SK-N-SH treated with all-trans-retinoic acid at 6 μM for 48 hours (cell line): ENCODE measurements around the gene KRT86.

Source experiments
- ATAC-seq: fragments of 200-7000 bp; cut with Tn5 transposase; 3 replicates; pipeline ENCODE4 v1.9.1; 2020; ENCODE audit warnings: mild to moderate bottlenecking, moderate library complexity
- ARNTL ChIP-seq: fragments of 450-650 bp; formaldehyde crosslinking; IDR thresholded peaks from 2 replicates; pipeline ENCODE4 v1.5.0; 2020; ENCODE audit warnings: low read depth, mild to moderate bottlenecking, moderate library complexity, borderline replicate concordance
- BACH2 ChIP-seq: fragments of 250-450 bp; sonication (Bioruptor Pico); IDR thresholded peaks from 2 replicates; pipeline ENCODE4 v1.9.0; 2021; ENCODE audit warnings: mild to moderate bottlenecking, borderline replicate concordance
- CREB5 ChIP-seq: fragments of 250-450 bp; sonication (Bioruptor Pico); IDR thresholded peaks from 2 replicates; pipeline ENCODE4 v1.5.1; 2020; ENCODE audit warnings: low read depth, mild to moderate bottlenecking, moderate library complexity
- CSDC2 ChIP-seq: fragments of 250-450 bp; sonication (Bioruptor Pico); IDR thresholded peaks from 2 replicates; pipeline ENCODE4 v1.5.0; 2020; ENCODE audit warnings: mild to moderate bottlenecking, moderate library complexity
- CSRNP3 ChIP-seq: fragments of 250-450 bp; sonication (Bioruptor Pico); IDR thresholded peaks from 2 replicates; pipeline ENCODE4 v1.5.1; 2021; ENCODE audit warnings: mild to moderate bottlenecking, moderate library complexity
- GLIS3 ChIP-seq: fragments of 250-450 bp; sonication (Bioruptor Pico); IDR thresholded peaks from 2 replicates; pipeline ENCODE4 v1.5.0; 2020; ENCODE audit warnings: mild to moderate bottlenecking, moderate library complexity
- ISL1 ChIP-seq: fragments of 250-450 bp; sonication (Bioruptor Pico); IDR thresholded peaks from 2 replicates; pipeline ENCODE4 v2.1.2; 2022; ENCODE audit warnings: mild to moderate bottlenecking, moderate library complexity
- OSR1 ChIP-seq: fragments of 250-450 bp; sonication (Bioruptor Pico); IDR thresholded peaks from 2 replicates; pipeline ENCODE4 v1.8.0; 2022; ENCODE audit warnings: moderate library complexity, mild to moderate bottlenecking, inconsistent platforms
- PATZ1 ChIP-seq: fragments of 250-450 bp; sonication (Bioruptor Pico); IDR thresholded peaks from 2 replicates; pipeline ENCODE4 v1.8.0; 2020; ENCODE audit warnings: mild to moderate bottlenecking, moderate library complexity, borderline replicate concordance
- PPARA ChIP-seq: fragments of 250-450 bp; sonication (Bioruptor Pico); IDR thresholded peaks from 2 replicates; pipeline ENCODE4 v1.5.0; 2020; ENCODE audit warnings: mild to moderate bottlenecking, borderline replicate concordance
- SNAI2 ChIP-seq: fragments of 250-450 bp; sonication (Bioruptor Pico); IDR thresholded peaks from 2 replicates; pipeline ENCODE4 v1.5.0; 2020; ENCODE audit warnings: mild to moderate bottlenecking, moderate library complexity
- TCF4 ChIP-seq: fragments of 250-450 bp; sonication (Bioruptor Pico); IDR thresholded peaks from 2 replicates; pipeline ENCODE4 v1.8.0; 2021; ENCODE audit warnings: mild to moderate bottlenecking, moderate library complexity, borderline replicate concordance
- TSHZ2 ChIP-seq: fragments of 250-450 bp; sonication (Bioruptor Pico); IDR thresholded peaks from 2 replicates; pipeline ENCODE4 v1.5.0; 2020; ENCODE audit warnings: mild to moderate bottlenecking, moderate library complexity
- ZC3H10 ChIP-seq: fragments of 250-450 bp; sonication (Bioruptor Pico); IDR thresholded peaks from 2 replicates; pipeline ENCODE4 v1.5.1; 2021; ENCODE audit warnings: mild to moderate bottlenecking, moderate library complexity
- ZFP3 ChIP-seq: fragments of 250-450 bp; sonication (Bioruptor Pico); IDR thresholded peaks from 2 replicates; pipeline ENCODE4 v1.5.0; 2020; ENCODE audit warnings: mild to moderate bottlenecking, moderate library complexity
- ZFP30 ChIP-seq: fragments of 450-650 bp; formaldehyde crosslinking; IDR thresholded peaks from 2 replicates; pipeline ENCODE4 v1.5.0; 2022; ENCODE audit warnings: mild to moderate bottlenecking, moderate library complexity
- ZNF565 ChIP-seq: fragments of 450-650 bp; formaldehyde crosslinking; conservative IDR thresholded peaks from 2 replicates; pipeline ENCODE4 v1.5.0; 2020; ENCODE audit warnings: low read depth, mild to moderate bottlenecking, moderate library complexity
- ZNF8 ChIP-seq: fragments of 450-650 bp; formaldehyde crosslinking; IDR thresholded peaks from 2 replicates; pipeline ENCODE4 v1.5.0; 2020; ENCODE audit warnings: mild to moderate bottlenecking, moderate library complexity

KRT86 gene

GRCh38 chr12:52355176-52355575, 80.7 kb downstream of the KRT86 start (continued):
- TF ChIP-seq CSRNP3 (CRISPR knock-in tag) (no peak), ZNF565 (CRISPR knock-in tag) (no peak), ZNF8 (CRISPR knock-in tag) (no peak), TCF4 (CRISPR knock-in tag) (no peak), ISL1 (no peak), OSR1 (CRISPR knock-in tag) (no peak), PPARA (no peak), ZC3H10 (no peak), CREB5 (CRISPR knock-in tag) (no peak)

- no peak for ATAC-seq
- TF ChIP-seq ZFP30 (CRISPR knock-in tag) (no peak), ZNF8 (CRISPR knock-in tag) (no peak), PATZ1 (CRISPR knock-in tag) (no peak), ISL1 (no peak), TSHZ2 (no peak), CREB5 (CRISPR knock-in tag) (no peak), GLIS3 (CRISPR knock-in tag) (no peak), ZFP3 (CRISPR knock-in tag) (no peak), ZC3H10 (no peak), BACH2 (CRISPR knock-in tag) (no peak), PPARA (no peak), SNAI2 (CRISPR knock-in tag) (no peak), CSDC2 (CRISPR knock-in tag) (no peak), CSRNP3 (CRISPR knock-in tag) (no peak), ARNTL (CRISPR knock-in tag) (no peak), OSR1 (CRISPR knock-in tag) (no peak)
Measured at GRCh38 chr12:52356031-52356761, 81.8 kb downstream of the KRT86 start.
